Transverse colon (tissue), 3 donors: Measurements from ENCODE around the gene GABPB2.

Experiments used
- CTCF ChIP-seq, 5 experiments: fragments of 200-600 bp in 3 of 5; fragments of 450-650 bp in 2 of 5; sonication (generic) in 3 of 5; IDR thresholded peaks; 1 replicate in 2 of 5; 2 replicates in 3 of 5; pipeline ENCODE4 v1.5.1; 2016 to 2017; ENCODE audit warnings: antibody characterized with exemption in 5 of 5, inconsistent platforms in 3 of 5, mild to moderate bottlenecking in 2 of 5, moderate library complexity in 1 of 5
- EP300 ChIP-seq: sonication (generic); formaldehyde crosslinking; IDR thresholded peaks from one replicate; pipeline ENCODE4 v1.6.1; 2017; ENCODE audit warnings: antibody characterized with exemption, low read depth

- TF ChIP-seq CTCF (IDR thresholded peaks at IDR 0.05) (no peak), EP300 (no peak)
These were observed 100.6 kb downstream of the GABPB2 start for GRCh38 chr1:151171190-151171589.
